ENCODE data around the gene OR4Q3. TPM values are rescaled to one million over a fixed set of nuclear protein-coding genes. Genes with fewer than 3 reads are reported as not detected.
"Not testable (repeated sequence)": the region's sequence is repeated elsewhere in the genome, so short reads cannot be mapped to it uniquely, and the experiment has no call there.

OR4Q3 gene
- not detected for total RNA-seq

- Mint-ChIP-seq H3K36me3 (no peaks in the 10 kb centered on the region), H3K27me3 (peaks cover 10% of the 10 kb centered on the region), H3K9me3 (peaks cover 2% of the 10 kb centered on the region), H3K4me3 (no peak within 1 kb of the TSS), H3K4me1 (no peaks in the 10 kb centered on the region), H3K27ac (no peak within 1 kb of the TSS)
- no peak for DNase-seq
These were observed at the start of gene OR4Q3 for GRCh38 chr14:19743256-19743655. Gene OR4Q3, plus strand, starts transcription at chr14:19743571.

- H3K27ac Mint-ChIP-seq: no peak overlapping the region
- H3K27me3 Mint-ChIP-seq: no peaks in the 10 kb centered on the region
- no peaks in the 10 kb centered on the region for H3K4me1 Mint-ChIP-seq
- peaks cover 8% of the 10 kb centered on the region for H3K9me3 Mint-ChIP-seq
- no peaks in the 10 kb centered on the region for H3K36me3 Mint-ChIP-seq
- no peak for DNase-seq
- no peak overlapping the region for H3K4me3 Mint-ChIP-seq
These were observed 14.0 kb upstream of the OR4Q3 start for GRCh38 chr14:19729359-19729758.

GRCh38 chr14:19729763-19730162 lies 13.6 kb upstream of the OR4Q3 start:
- H3K9me3 Mint-ChIP-seq: peaks cover 8% of the 10 kb centered on the region
- H3K27ac Mint-ChIP-seq: no peak overlapping the region
- H3K27me3 Mint-ChIP-seq: no peaks in the 10 kb centered on the region
- H3K36me3 Mint-ChIP-seq: no peaks in the 10 kb centered on the region
- H3K4me3 Mint-ChIP-seq: no peak overlapping the region
- no peak for DNase-seq
- no peaks in the 10 kb centered on the region for H3K4me1 Mint-ChIP-seq

- H3K4me1 Mint-ChIP-seq, H3K4me3 Mint-ChIP-seq, H3K36me3 Mint-ChIP-seq, H3K9me3 Mint-ChIP-seq, DNase-seq, H3K27ac Mint-ChIP-seq, H3K27me3 Mint-ChIP-seq: not testable (repeated sequence)
These were observed 9.5 kb upstream of the OR4Q3 start for GRCh38 chr14:19733893-19734292.

GRCh38 chr14:19752316-19752715 lies 8.9 kb downstream of the OR4Q3 start:
- not testable (repeated sequence) for H3K4me3 Mint-ChIP-seq, DNase-seq, H3K9me3 Mint-ChIP-seq, H3K27ac Mint-ChIP-seq, H3K4me1 Mint-ChIP-seq, H3K36me3 Mint-ChIP-seq
- peaks cover 15% of the 10 kb centered on the region for H3K27me3 Mint-ChIP-seq

GRCh38 chr14:19754172-19754571 lies 10.8 kb downstream of the OR4Q3 start:
- Mint-ChIP-seq H3K4me1 (no peaks in the 10 kb centered on the region), H3K27me3 (peaks cover 15% of the 10 kb centered on the region), H3K36me3 (no peaks in the 10 kb centered on the region), H3K9me3 (no peaks in the 10 kb centered on the region), H3K4me3 (no peak overlapping the region), H3K27ac (no peak overlapping the region)
- no peak for DNase-seq

GRCh38 chr14:19771491-19771890 lies 28.1 kb downstream of the OR4Q3 start:
- DNase-seq, H3K36me3 Mint-ChIP-seq, H3K4me1 Mint-ChIP-seq, H3K9me3 Mint-ChIP-seq, H3K27me3 Mint-ChIP-seq, H3K27ac Mint-ChIP-seq, H3K4me3 Mint-ChIP-seq: not testable (repeated sequence)

GRCh38 chr14:19771895-19772430 lies 28.6 kb downstream of the OR4Q3 start:
- Mint-ChIP-seq H3K9me3 (peaks cover 2% of the 10 kb centered on the region), H3K4me3 (no peak overlapping the region), H3K36me3 (no peaks in the 10 kb centered on the region), H3K27ac (no peak overlapping the region), H3K27me3 (peaks cover 7% of the 10 kb centered on the region), H3K4me1 (no peaks in the 10 kb centered on the region)
- DNase-seq: no peak

- H3K27ac Mint-ChIP-seq, H3K27me3 Mint-ChIP-seq, H3K9me3 Mint-ChIP-seq, DNase-seq, H3K36me3 Mint-ChIP-seq, H3K4me3 Mint-ChIP-seq, H3K4me1 Mint-ChIP-seq: not testable (repeated sequence)
These were observed 29.1 kb downstream of the OR4Q3 start for GRCh38 chr14:19772454-19772853.

- H3K36me3 Mint-ChIP-seq, H3K27ac Mint-ChIP-seq, H3K9me3 Mint-ChIP-seq, H3K4me3 Mint-ChIP-seq, DNase-seq, H3K4me1 Mint-ChIP-seq, H3K27me3 Mint-ChIP-seq: not testable (repeated sequence)
These were observed 29.8 kb downstream of the OR4Q3 start, which contains the start of gene OR4M1 for GRCh38 chr14:19773204-19773603. Gene OR4M1, plus strand, starts transcription at chr14:19773504. Its CDS starts 6,819 bp downstream, at chr14:19780323.

GRCh38 chr14:19775587-19775986 lies 32.2 kb downstream of the OR4Q3 start:
- H3K36me3 Mint-ChIP-seq: no peaks in the 10 kb centered on the region
- H3K4me1 Mint-ChIP-seq: no peaks in the 10 kb centered on the region
- DNase-seq: no peak
- H3K27me3 Mint-ChIP-seq: peaks cover 9% of the 10 kb centered on the region
- H3K4me3 Mint-ChIP-seq: no peak overlapping the region
- no peaks in the 10 kb centered on the region for H3K9me3 Mint-ChIP-seq
- no peak overlapping the region for H3K27ac Mint-ChIP-seq

- not testable (repeated sequence) for H3K36me3 Mint-ChIP-seq, DNase-seq, H3K27ac Mint-ChIP-seq, H3K9me3 Mint-ChIP-seq, H3K4me1 Mint-ChIP-seq, H3K27me3 Mint-ChIP-seq, H3K4me3 Mint-ChIP-seq
These were observed 42.5 kb downstream of the OR4Q3 start for GRCh38 chr14:19785848-19786247.

- H3K9me3 Mint-ChIP-seq, H3K4me1 Mint-ChIP-seq, H3K27me3 Mint-ChIP-seq, DNase-seq, H3K4me3 Mint-ChIP-seq, H3K27ac Mint-ChIP-seq, H3K36me3 Mint-ChIP-seq: not testable (repeated sequence)
These were observed 43.9 kb downstream of the OR4Q3 start for GRCh38 chr14:19787318-19787717.

GRCh38 chr14:19788150-19788549 lies 44.8 kb downstream of the OR4Q3 start:
- not testable (repeated sequence) for H3K4me3 Mint-ChIP-seq, H3K27me3 Mint-ChIP-seq, H3K9me3 Mint-ChIP-seq, H3K36me3 Mint-ChIP-seq, H3K4me1 Mint-ChIP-seq, DNase-seq, H3K27ac Mint-ChIP-seq

GRCh38 chr14:19796520-19797108 lies 53.2 kb downstream of the OR4Q3 start:
- not testable (repeated sequence) for H3K9me3 Mint-ChIP-seq, H3K4me1 Mint-ChIP-seq, H3K36me3 Mint-ChIP-seq, H3K27me3 Mint-ChIP-seq, DNase-seq, H3K4me3 Mint-ChIP-seq, H3K27ac Mint-ChIP-seq
